ENCODE measurements around the gene NDUFAF4.
A peak's percentile ranks its signal among the peaks of the same experiment; 100 is the strongest.
"Not testable (repeated sequence)": the region's sequence is repeated elsewhere in the genome, so short reads cannot be mapped to it uniquely, and the experiment has no call there.

The NDUFAF4 gene

GRCh38 chr6:96899019-96899418 lies 1.3 kb upstream of the NDUFAF4 start:
- DNase-seq (ENCODE audit: extremely low read depth, insufficient read length), result no peak
- H3K36me3 ChIP-seq (ENCODE audit: control insufficient read depth, insufficient read depth, low read length), result no peaks in the 10 kb centered on the region; the same call in 1 of the 2 replicates
- H3K27me3 ChIP-seq (replicated peaks; ENCODE audit: control insufficient read depth, insufficient read depth, low read length), result no peaks in the 10 kb centered on the region
- H3K4me3 ChIP-seq (replicated peaks; ENCODE audit: low read depth, low read length), result no peak overlapping the region
- peak; percentile 27 for TF ChIP-seq CTCF (IDR thresholded peaks at IDR 0.05; ENCODE audit: insufficient read depth, low read length, poor library complexity, severe bottlenecking)

GRCh38 chr6:96898241-96898851 lies 655 bp upstream of the NDUFAF4 start:
- Histone ChIP-seq H3K4me3 (replicated peaks; ENCODE audit: low read depth, low read length) (peak overlapping the region; percentile 79), H3K36me3 (ENCODE audit: control insufficient read depth, insufficient read depth, low read length) (no peaks in the 10 kb centered on the region; the same call in 1 of the 2 replicates), H3K27me3 (replicated peaks; ENCODE audit: control insufficient read depth, insufficient read depth, low read length) (no peaks in the 10 kb centered on the region)
- no peak for TF ChIP-seq CTCF (IDR thresholded peaks at IDR 0.05; ENCODE audit: insufficient read depth, low read length, poor library complexity, severe bottlenecking)
- DNase-seq (ENCODE audit: extremely low read depth, insufficient read length), result no peak

- Histone ChIP-seq H3K27me3 (replicated peaks; ENCODE audit: control insufficient read depth, insufficient read depth, low read length) (no peaks in the 10 kb centered on the region), H3K4me3 (replicated peaks; ENCODE audit: low read depth, low read length) (no peak overlapping the region), H3K36me3 (ENCODE audit: control insufficient read depth, insufficient read depth, low read length) (peaks cover 5% of the 10 kb centered on the region)
- no peak for DNase-seq (ENCODE audit: extremely low read depth, insufficient read length)
- TF ChIP-seq CTCF (IDR thresholded peaks at IDR 0.05; ENCODE audit: insufficient read depth, low read length, poor library complexity, severe bottlenecking), result no peak
These were observed 8.5 kb downstream of the NDUFAF4 start for GRCh38 chr6:96889146-96889545.

GRCh38 chr6:96888745-96889144 lies 8.9 kb downstream of the NDUFAF4 start:
- Histone ChIP-seq H3K36me3 (ENCODE audit: control insufficient read depth, insufficient read depth, low read length) (peaks cover 5% of the 10 kb centered on the region), H3K4me3 (replicated peaks; ENCODE audit: low read depth, low read length) (no peak overlapping the region), H3K27me3 (replicated peaks; ENCODE audit: control insufficient read depth, insufficient read depth, low read length) (no peaks in the 10 kb centered on the region)
- DNase-seq (ENCODE audit: extremely low read depth, insufficient read length), result no peak
- TF ChIP-seq CTCF (IDR thresholded peaks at IDR 0.05; ENCODE audit: insufficient read depth, low read length, poor library complexity, severe bottlenecking), result no peak

GRCh38 chr6:96886519-96886918 lies 11.2 kb downstream of the NDUFAF4 start:
- Histone ChIP-seq H3K4me3 (replicated peaks; ENCODE audit: low read depth, low read length) (no peak overlapping the region), H3K27me3 (replicated peaks; ENCODE audit: control insufficient read depth, insufficient read depth, low read length) (no peaks in the 10 kb centered on the region), H3K36me3 (ENCODE audit: control insufficient read depth, insufficient read depth, low read length) (peaks cover 1% of the 10 kb centered on the region; the same call in 1 of the 2 replicates)
- no peak for TF ChIP-seq CTCF (IDR thresholded peaks at IDR 0.05; ENCODE audit: insufficient read depth, low read length, poor library complexity, severe bottlenecking)
- DNase-seq (ENCODE audit: extremely low read depth, insufficient read length), result no peak

GRCh38 chr6:96885187-96885631 lies 12.5 kb downstream of the NDUFAF4 start:
- not testable (repeated sequence) for H3K36me3 ChIP-seq (ENCODE audit: control insufficient read depth, insufficient read depth, low read length); DNase-seq (ENCODE audit: extremely low read depth, insufficient read length); H3K27me3 ChIP-seq (replicated peaks; ENCODE audit: control insufficient read depth, insufficient read depth, low read length)
- peak overlapping the region; percentile 26; the same call in 1 of the 2 replicates for H3K4me3 ChIP-seq (replicated peaks; ENCODE audit: low read depth, low read length)

Measured in GM06990 (cell line).